Measurements from ENCODE around the gene GP2.

DNA sequence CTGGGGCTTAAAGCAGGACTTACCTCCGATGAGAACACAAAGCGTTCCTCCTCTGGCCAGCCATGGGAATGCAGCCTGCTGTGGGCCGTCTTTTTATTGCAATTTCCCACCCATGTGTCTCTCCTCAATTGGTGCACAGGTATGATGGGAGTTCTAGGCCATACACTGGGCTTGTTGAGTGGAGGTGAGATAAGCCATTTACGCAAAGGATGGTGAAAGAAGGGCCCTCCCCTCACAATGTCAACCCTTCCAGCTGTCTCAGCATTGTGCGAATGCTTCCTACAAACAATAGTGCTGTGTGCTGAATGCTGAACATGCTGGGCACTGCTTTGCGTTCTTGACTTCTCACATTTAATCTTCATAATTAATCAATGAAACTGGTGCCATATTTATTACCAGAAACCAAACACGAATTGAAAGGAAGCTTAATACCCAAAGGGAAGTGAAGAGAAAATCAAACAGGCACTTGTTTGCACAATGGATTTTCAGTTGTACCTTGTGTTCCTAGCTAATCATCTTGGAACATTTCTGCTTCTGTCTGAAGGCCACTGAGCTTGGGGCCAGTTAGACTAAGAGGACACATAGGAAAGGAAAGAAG lies at the start of gene GP2:
- TF ChIP-seq, protein P1, sequence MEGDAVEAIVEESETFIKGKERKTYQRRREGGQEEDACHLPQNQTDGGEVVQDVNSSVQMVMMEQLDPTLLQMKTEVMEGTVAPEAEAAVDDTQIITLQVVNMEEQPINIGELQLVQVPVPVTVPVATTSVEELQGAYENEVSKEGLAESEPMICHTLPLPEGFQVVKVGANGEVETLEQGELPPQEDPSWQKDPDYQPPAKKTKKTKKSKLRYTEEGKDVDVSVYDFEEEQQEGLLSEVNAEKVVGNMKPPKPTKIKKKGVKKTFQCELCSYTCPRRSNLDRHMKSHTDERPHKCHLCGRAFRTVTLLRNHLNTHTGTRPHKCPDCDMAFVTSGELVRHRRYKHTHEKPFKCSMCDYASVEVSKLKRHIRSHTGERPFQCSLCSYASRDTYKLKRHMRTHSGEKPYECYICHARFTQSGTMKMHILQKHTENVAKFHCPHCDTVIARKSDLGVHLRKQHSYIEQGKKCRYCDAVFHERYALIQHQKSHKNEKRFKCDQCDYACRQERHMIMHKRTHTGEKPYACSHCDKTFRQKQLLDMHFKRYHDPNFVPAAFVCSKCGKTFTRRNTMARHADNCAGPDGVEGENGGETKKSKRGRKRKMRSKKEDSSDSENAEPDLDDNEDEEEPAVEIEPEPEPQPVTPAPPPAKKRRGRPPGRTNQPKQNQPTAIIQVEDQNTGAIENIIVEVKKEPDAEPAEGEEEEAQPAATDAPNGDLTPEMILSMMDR (IDR thresholded peaks at IDR 0.05; ENCODE audit: extremely low read depth in 1 of 2, insufficient read depth in 1 of 2, low read depth in 1 of 2, low read length in 2 of 2) = no peak
- TF ChIP-seq JUN (IDR thresholded peaks at IDR 0.05; ENCODE audit: borderline replicate concordance, insufficient read depth, insufficient read length, low read depth) (no peak), POLR2AphosphoS5 (IDR thresholded peaks at IDR 0.05; ENCODE audit: insufficient read depth, low read depth, low read length) (no peak), POLR2A (IDR thresholded peaks at IDR 0.05; ENCODE audit: low read depth, low read length) (no peak), EZH2 (IDR thresholded peaks at IDR 0.05; ENCODE audit: borderline replicate concordance, low read depth, low read length, severe bottlenecking) (no peak), FOS (IDR thresholded peaks at IDR 0.05; ENCODE audit: borderline replicate concordance, insufficient read depth, low read length) (no peak), GATA2 (IDR thresholded peaks at IDR 0.05; ENCODE audit: insufficient read depth, insufficient read length, low read depth, low read length) (no peak), MYC (IDR thresholded peaks at IDR 0.05; ENCODE audit: low read depth, low read length) (no peak)
- TF ChIP-seq, protein P2, sequence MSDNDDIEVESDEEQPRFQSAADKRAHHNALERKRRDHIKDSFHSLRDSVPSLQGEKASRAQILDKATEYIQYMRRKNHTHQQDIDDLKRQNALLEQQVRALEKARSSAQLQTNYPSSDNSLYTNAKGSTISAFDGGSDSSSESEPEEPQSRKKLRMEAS (IDR thresholded peaks at IDR 0.05; ENCODE audit: insufficient read depth, insufficient read length) = no peak

Measured in endothelial cell of umbilical vein (primary cell).